T-helper 1 cell treated with Interleukin-12 subunit alpha and Interleukin-12 subunit beta and Interleukin-4 antibody, amounts not matched to agents 30 μg/mL and 1 μg/mL, for 36 hours (primary cell): ENCODE measurements around the gene KRT6B.
"Not testable (repeated sequence)": the region's sequence is repeated elsewhere in the genome, so short reads cannot be mapped to it uniquely, and the experiment has no call there.

Experiments used
- H3K27ac Mint-ChIP-seq: one replicate; pipeline ENCODE4 v1.8.0; 2021; ENCODE audit warnings: mild to moderate bottlenecking, mixed read lengths
- H3K27me3 Mint-ChIP-seq: one replicate; pipeline ENCODE4 v1.8.0; 2021; ENCODE audit warnings: low read depth, mixed read lengths
- H3K36me3 Mint-ChIP-seq: one replicate; pipeline ENCODE4 v1.8.0; 2021; ENCODE audit warnings: low read depth, mixed read lengths
- H3K4me1 Mint-ChIP-seq: one replicate; pipeline ENCODE4 v1.8.0; 2021; ENCODE audit warnings: low read depth, mixed read lengths
- H3K4me3 Mint-ChIP-seq: one replicate; pipeline ENCODE4 v1.8.0; 2021; ENCODE audit warnings: mild to moderate bottlenecking, moderate library complexity, mixed read lengths
- H3K9me3 Mint-ChIP-seq: one replicate; pipeline ENCODE4 v1.8.0; 2021; ENCODE audit warnings: mixed read lengths

The KRT6B gene

GRCh38 chr12:52447196-52447595 is 4.8 kb downstream of the KRT6B start:
- not testable (repeated sequence) for H3K4me3 Mint-ChIP-seq, H3K27ac Mint-ChIP-seq, H3K9me3 Mint-ChIP-seq, H3K4me1 Mint-ChIP-seq, H3K36me3 Mint-ChIP-seq
- peaks cover 22% of the 10 kb centered on the region for H3K27me3 Mint-ChIP-seq

- no peaks in the 10 kb centered on the region for H3K9me3 Mint-ChIP-seq
- H3K4me1 Mint-ChIP-seq, result no peaks in the 10 kb centered on the region
- no peaks in the 10 kb centered on the region for H3K36me3 Mint-ChIP-seq
- peaks cover 23% of the 10 kb centered on the region for H3K27me3 Mint-ChIP-seq
- H3K4me3 Mint-ChIP-seq, result no peak overlapping the region
- no peak overlapping the region for H3K27ac Mint-ChIP-seq
Observed at GRCh38 chr12:52446367-52447045, 5.4 kb downstream of the KRT6B start.

GRCh38 chr12:52445876-52446275 is 6.1 kb downstream of the KRT6B start:
- Mint-ChIP-seq H3K27ac (no peak overlapping the region), H3K4me3 (no peak overlapping the region), H3K4me1 (no peaks in the 10 kb centered on the region), H3K36me3 (no peaks in the 10 kb centered on the region), H3K27me3 (peaks cover 23% of the 10 kb centered on the region), H3K9me3 (no peaks in the 10 kb centered on the region)

GRCh38 chr12:52444647-52445595 is 7.0 kb downstream of the KRT6B start:
- Mint-ChIP-seq H3K4me3 (no peak overlapping the region), H3K36me3 (no peaks in the 10 kb centered on the region), H3K9me3 (no peaks in the 10 kb centered on the region), H3K27ac (no peak overlapping the region), H3K4me1 (no peaks in the 10 kb centered on the region), H3K27me3 (peaks cover 23% of the 10 kb centered on the region)

GRCh38 chr12:52443966-52444365 is 8.0 kb downstream of the KRT6B start:
- H3K4me3 Mint-ChIP-seq, result no peak overlapping the region
- H3K9me3 Mint-ChIP-seq, result no peaks in the 10 kb centered on the region
- H3K27me3 Mint-ChIP-seq, result peaks cover 23% of the 10 kb centered on the region
- no peaks in the 10 kb centered on the region for H3K4me1 Mint-ChIP-seq
- no peaks in the 10 kb centered on the region for H3K36me3 Mint-ChIP-seq
- H3K27ac Mint-ChIP-seq, result no peak overlapping the region

- Mint-ChIP-seq H3K27ac (no peak overlapping the region), H3K4me3 (no peak overlapping the region), H3K36me3 (no peaks in the 10 kb centered on the region), H3K4me1 (no peaks in the 10 kb centered on the region), H3K27me3 (peaks cover 23% of the 10 kb centered on the region), H3K9me3 (no peaks in the 10 kb centered on the region)
Observed at GRCh38 chr12:52442600-52443061, 9.3 kb downstream of the KRT6B start.

GRCh38 chr12:52441320-52441911 is 10.5 kb downstream of the KRT6B start:
- Mint-ChIP-seq H3K4me3 (no peak overlapping the region), H3K36me3 (no peaks in the 10 kb centered on the region), H3K4me1 (no peaks in the 10 kb centered on the region), H3K27me3 (peaks cover 27% of the 10 kb centered on the region), H3K9me3 (no peaks in the 10 kb centered on the region), H3K27ac (no peak overlapping the region)

- Mint-ChIP-seq H3K9me3 (no peaks in the 10 kb centered on the region), H3K27ac (no peak overlapping the region), H3K36me3 (no peaks in the 10 kb centered on the region), H3K4me1 (no peaks in the 10 kb centered on the region), H3K4me3 (no peak overlapping the region), H3K27me3 (peaks cover 27% of the 10 kb centered on the region)
Observed at GRCh38 chr12:52440821-52441319, 11.1 kb downstream of the KRT6B start.

- Mint-ChIP-seq H3K27me3 (peaks cover 27% of the 10 kb centered on the region), H3K36me3 (no peaks in the 10 kb centered on the region), H3K9me3 (no peaks in the 10 kb centered on the region), H3K4me3 (no peak overlapping the region), H3K27ac (no peak overlapping the region), H3K4me1 (no peaks in the 10 kb centered on the region)
Observed at GRCh38 chr12:52439845-52440244, 12.1 kb downstream of the KRT6B start.

- Mint-ChIP-seq H3K4me1 (no peaks in the 10 kb centered on the region), H3K27me3 (peaks cover 23% of the 10 kb centered on the region)
Observed at GRCh38 chr12:52439420-52439819, 12.5 kb downstream of the KRT6B start.

GRCh38 chr12:52438305-52439301 is 13.3 kb downstream of the KRT6B start:
- no peak overlapping the region for H3K27ac Mint-ChIP-seq
- H3K27me3 Mint-ChIP-seq, result peaks cover 19% of the 10 kb centered on the region
- H3K4me3 Mint-ChIP-seq, result no peak overlapping the region
- no peaks in the 10 kb centered on the region for H3K36me3 Mint-ChIP-seq
- no peaks in the 10 kb centered on the region for H3K4me1 Mint-ChIP-seq
- H3K9me3 Mint-ChIP-seq, result no peaks in the 10 kb centered on the region

More at GRCh38 chr12:52439420-52439819, 12.5 kb downstream of the KRT6B start:
- Mint-ChIP-seq H3K27ac (no peak overlapping the region), H3K4me3 (no peak overlapping the region), H3K36me3 (no peaks in the 10 kb centered on the region), H3K9me3 (no peaks in the 10 kb centered on the region)

- Mint-ChIP-seq H3K27ac (no peak overlapping the region), H3K27me3 (peaks cover 13% of the 10 kb centered on the region), H3K4me1 (no peaks in the 10 kb centered on the region), H3K36me3 (no peaks in the 10 kb centered on the region), H3K9me3 (no peaks in the 10 kb centered on the region), H3K4me3 (no peak overlapping the region)
Observed at GRCh38 chr12:52437508-52437907, 14.4 kb downstream of the KRT6B start.

- H3K4me1 Mint-ChIP-seq, result no peaks in the 10 kb centered on the region
- H3K27ac Mint-ChIP-seq, result no peak overlapping the region
- H3K4me3 Mint-ChIP-seq, result no peak overlapping the region
Observed at GRCh38 chr12:52436828-52437474, 15.0 kb downstream of the KRT6B start.

More at GRCh38 chr12:52436828-52437474, 15.0 kb downstream of the KRT6B start:
- Mint-ChIP-seq H3K36me3 (no peaks in the 10 kb centered on the region), H3K9me3 (no peaks in the 10 kb centered on the region), H3K27me3 (peaks cover 10% of the 10 kb centered on the region)
